Fibroblast of pulmonary artery (primary cell): Measurements from ENCODE around the gene DENND5B.
"Not testable (repeated sequence)": the region's sequence is repeated elsewhere in the genome, so short reads cannot be mapped to it uniquely, and the experiment has no call there.

Experiments used
- DNase-seq: peaks from one replicate; pipeline ENCODE4 v3.0.0-alpha.2; 2010; ENCODE audit warnings: low read depth
- H3K4me3 ChIP-seq: replicated peaks from 2 replicates; pipeline ENCODE4 v1.5.1; 2011; ENCODE audit warnings: low read depth, mild to moderate bottlenecking, control low read depth, low read length, moderate library complexity
- TF ChIP-seq, protein P1 (sequence below): IDR thresholded peaks from 2 replicates; pipeline ENCODE4 v1.5.1; 2011; ENCODE audit warnings: mild to moderate bottlenecking, control low read depth, low read length, inconsistent platforms; ENCODE audit errors: missing control alignments

The DENND5B gene

DNA sequence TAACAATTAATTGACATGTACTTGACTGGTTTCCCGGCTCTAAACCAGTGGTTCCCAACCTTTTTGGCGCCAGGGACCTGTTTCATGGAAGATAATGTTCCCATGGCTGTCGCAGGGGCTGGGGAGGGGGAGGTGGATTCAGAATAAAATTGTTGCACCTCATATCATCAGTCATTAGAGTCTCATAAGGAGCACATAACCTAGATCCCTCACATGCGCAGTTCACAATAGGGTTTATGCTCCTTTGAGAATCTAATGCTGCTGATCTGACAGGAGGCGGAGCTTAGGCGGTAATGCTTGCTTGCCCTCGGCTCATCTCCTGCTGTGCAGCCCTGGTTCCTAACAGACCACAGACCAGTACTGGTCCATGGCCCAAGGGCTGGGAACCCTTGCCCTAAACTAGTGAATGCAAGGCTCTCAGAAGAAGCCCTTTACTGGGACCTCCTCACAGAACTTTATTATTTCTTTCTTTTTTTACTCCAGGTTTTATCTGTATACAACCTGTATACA, 178.6 kb downstream of the DENND5B start:
- H3K4me3 ChIP-seq = no peak overlapping the region
- TF ChIP-seq, protein P1, sequence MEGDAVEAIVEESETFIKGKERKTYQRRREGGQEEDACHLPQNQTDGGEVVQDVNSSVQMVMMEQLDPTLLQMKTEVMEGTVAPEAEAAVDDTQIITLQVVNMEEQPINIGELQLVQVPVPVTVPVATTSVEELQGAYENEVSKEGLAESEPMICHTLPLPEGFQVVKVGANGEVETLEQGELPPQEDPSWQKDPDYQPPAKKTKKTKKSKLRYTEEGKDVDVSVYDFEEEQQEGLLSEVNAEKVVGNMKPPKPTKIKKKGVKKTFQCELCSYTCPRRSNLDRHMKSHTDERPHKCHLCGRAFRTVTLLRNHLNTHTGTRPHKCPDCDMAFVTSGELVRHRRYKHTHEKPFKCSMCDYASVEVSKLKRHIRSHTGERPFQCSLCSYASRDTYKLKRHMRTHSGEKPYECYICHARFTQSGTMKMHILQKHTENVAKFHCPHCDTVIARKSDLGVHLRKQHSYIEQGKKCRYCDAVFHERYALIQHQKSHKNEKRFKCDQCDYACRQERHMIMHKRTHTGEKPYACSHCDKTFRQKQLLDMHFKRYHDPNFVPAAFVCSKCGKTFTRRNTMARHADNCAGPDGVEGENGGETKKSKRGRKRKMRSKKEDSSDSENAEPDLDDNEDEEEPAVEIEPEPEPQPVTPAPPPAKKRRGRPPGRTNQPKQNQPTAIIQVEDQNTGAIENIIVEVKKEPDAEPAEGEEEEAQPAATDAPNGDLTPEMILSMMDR = no peak
- no peak for DNase-seq

DNA sequence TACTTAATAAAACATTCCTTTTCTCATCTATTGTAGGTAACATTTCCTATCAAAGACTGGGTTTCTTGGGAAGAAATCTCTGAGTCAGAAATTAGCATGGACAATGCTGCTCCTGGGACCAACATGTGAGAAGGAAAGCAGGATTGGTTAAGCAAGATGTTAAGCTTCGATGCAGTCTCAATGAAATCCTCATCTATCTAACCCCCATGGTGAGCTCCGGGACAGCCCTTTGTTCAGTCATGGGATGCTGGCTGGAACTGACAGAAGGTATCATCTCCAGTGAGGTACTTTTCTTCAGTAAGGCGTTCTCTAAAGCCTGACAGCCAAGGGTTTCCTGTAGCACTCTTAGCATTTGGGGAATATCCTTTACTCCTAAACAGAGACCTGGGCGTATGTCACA, 182.2 kb downstream of the DENND5B start:
- TF ChIP-seq, protein P1 = no peak
- H3K4me3 ChIP-seq = no peak overlapping the region
- DNase-seq = no peak

DNA sequence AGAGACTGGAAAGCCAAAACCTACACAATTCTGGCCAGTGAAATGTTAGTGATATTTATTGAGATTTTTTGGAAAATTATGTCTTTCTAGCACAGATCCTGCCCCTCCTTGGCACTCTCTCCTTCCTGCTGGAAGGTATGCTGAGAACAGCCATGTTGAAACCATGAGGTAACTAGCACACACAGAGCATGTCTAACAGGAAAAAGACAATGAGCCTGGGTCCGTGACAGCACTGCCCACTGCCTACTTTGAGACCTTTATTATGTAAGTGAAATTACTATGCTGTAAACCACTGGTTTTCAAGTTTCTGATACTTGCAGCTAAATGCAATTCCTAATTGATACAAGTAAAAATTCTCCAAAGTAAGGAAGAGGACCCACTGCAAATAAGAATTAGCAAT, 183.4 kb downstream of the DENND5B start:
- no peak overlapping the region for H3K4me3 ChIP-seq
- no peak for DNase-seq
- TF ChIP-seq, protein P1 = no peak

DNA sequence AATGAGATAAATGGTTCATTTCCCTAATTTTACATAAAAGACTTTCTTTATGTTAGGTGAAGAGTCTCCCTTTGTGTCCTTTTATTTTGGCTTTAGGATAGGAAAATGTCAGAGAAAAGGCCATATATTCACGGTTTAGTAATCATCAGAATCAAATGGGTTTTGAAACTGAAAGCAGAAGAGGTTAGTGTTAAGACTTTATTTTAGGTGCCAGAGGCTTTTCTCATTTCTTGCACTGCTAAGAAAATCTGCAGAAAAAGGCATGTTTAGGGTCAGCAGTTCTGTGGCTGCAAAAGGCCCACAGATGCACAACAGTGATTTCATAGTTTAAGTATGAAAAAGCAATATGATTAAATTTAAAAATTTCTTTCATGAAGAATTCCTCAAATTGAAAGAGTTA, 184.6 kb downstream of the DENND5B start:
- TF ChIP-seq, protein P1 = no peak
- no peak overlapping the region for H3K4me3 ChIP-seq
- DNase-seq = no peak

DNA sequence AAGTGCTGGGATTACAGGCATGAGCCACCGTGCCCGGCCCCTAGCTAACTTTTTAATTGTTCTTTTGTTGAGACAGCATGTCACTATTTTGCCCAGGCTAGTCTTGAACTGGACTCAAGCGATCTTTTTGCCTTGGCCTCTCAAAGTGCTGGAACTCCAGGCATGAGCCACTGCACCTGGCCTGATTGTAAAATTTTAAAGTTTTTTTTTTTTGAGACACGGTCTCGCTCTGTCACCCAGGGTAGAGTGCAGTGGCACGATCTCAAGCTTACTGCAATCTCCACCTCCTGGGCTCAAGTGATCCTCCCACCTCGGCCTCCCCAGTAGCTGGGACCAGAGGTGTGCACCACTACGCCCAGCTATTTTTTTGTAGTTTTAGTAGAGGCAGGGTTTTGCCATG, 185.9 kb downstream of the DENND5B start:
- no peak for DNase-seq
- no peak overlapping the region for H3K4me3 ChIP-seq
- TF ChIP-seq, protein P1 = no peak

DNA sequence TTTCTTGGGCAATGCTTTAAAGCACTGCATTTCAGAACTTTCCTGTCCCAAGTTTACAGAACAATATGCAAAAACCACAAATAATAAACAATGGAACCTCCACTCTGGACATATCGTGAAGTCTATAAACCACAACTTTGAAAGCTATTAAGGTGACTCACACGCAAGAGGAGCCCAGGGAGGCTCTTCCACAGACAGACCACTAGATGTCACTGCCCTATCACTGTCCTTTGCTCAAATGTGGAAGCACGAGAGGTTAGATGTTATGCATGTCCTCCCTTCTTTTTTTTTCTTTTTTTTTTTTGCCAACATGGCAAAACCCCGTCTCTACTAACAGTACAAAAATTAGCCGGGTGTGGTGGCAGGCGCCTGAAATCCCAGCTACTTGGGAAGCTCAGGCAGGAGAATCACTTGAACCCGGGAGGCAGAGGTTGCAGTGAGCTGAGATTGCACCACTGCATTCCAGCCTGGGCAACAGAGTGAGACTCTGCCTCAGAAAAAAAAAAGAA, 187.8 kb downstream of the DENND5B start:
- DNase-seq = peak; percentile 96
- TF ChIP-seq, protein P1 = peak; percentile 91
- not testable (repeated sequence) for H3K4me3 ChIP-seq

DNA sequence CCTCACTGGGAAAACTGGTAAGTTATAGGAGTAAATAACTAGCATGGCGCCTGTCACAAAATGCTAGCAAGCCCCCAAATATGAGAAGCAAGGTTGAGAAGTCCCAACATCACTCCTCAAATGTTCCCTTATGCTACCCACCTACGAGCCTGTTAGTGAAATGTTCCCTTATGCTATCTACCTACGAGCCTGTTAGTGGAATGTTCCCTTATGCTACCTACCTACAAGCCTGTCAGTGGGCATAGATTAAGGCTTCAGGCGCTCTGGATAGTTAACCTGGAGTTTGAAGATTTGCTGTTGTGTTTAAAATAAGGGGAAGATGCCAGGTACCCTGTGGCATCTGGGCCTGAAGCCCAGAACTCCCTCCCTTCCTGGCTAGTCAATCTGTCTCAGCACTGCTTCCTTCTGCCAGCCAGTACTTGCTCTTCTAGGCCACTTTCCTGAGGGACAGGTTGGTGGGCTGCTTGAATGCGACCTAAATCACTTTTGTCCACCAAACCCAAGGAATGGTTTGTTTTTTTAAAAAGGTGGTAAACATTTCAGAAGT, 197.9 kb downstream of the DENND5B start:
- no peak overlapping the region for H3K4me3 ChIP-seq
- DNase-seq = no peak
- TF ChIP-seq, protein P1 = no peak
